PC-3 (cell line): ENCODE data around the gene PLPPR4. TPM values are rescaled to one million over a fixed set of nuclear protein-coding genes. Genes with fewer than 3 reads are reported as not detected.

Source experiments
- ATAC-seq: fragments of 200-7000 bp; cut with Tn5 transposase; 2 replicates; pipeline ENCODE4 v1.9.1; 2020; ENCODE audit warnings: mild to moderate bottlenecking, moderate library complexity
- BruUV-seq: library from RNA; stranded (reverse); fragments of 400-500 nt; replicated peaks from 2 replicates; lab custom pipeline; 2021; lab: Mats Ljungman, UMichigan
- CTCF ChIA-PET: fragments of 300-600 bp; sonication (Branson Sonifier 250); formaldehyde crosslinking; loops from one replicate; lab custom pipeline; 2022; ENCODE audit warnings: antibody characterized with exemption; lab: Charles Lee
- POLR2A ChIA-PET: fragments of 300-600 bp; sonication (Branson Sonifier 250); formaldehyde crosslinking; loops from one replicate; lab custom pipeline; 2022; ENCODE audit warnings: antibody characterized with exemption; ENCODE audit not compliant: unreplicated experiment; lab: Charles Lee
- DNase-seq: peaks from one replicate; pipeline ENCODE4 v3.0.0-alpha.2; 2015
- H2AFZ ChIP-seq: fragments of 300-600 bp; sonication (generic); 2 replicates; pipeline ENCODE4 v1.6.0; 2016; ENCODE audit warnings: antibody characterized with exemption, low read length
- H3F3A ChIP-seq: fragments of 300-600 bp; sonication (generic); one replicate; pipeline ENCODE4 v1.6.0; 2017; ENCODE audit warnings: antibody characterized with exemption, low read length, control low read depth, mild to moderate bottlenecking; ENCODE audit not compliant: unreplicated experiment
- H3K27ac ChIP-seq: fragments of 300-600 bp; sonication (generic); 2 replicates; pipeline ENCODE4 v1.5.1; 2016; ENCODE audit warnings: mild to moderate bottlenecking, low read length
- H3K27me3 ChIP-seq: fragments of 300-600 bp; sonication (generic); 2 replicates; pipeline ENCODE4 v1.6.1; 2016; ENCODE audit warnings: low read length, mixed read lengths
- H3K36me3 ChIP-seq: fragments of 300-600 bp; sonication (generic); 2 replicates; pipeline ENCODE4 v1.6.1; 2016; ENCODE audit warnings: low read depth, mixed run types, low read length, mixed read lengths
- H3K4me1 ChIP-seq: fragments of 300-600 bp; sonication (generic); 2 replicates; pipeline ENCODE4 v1.5.1; 2016; ENCODE audit warnings: low read length; ENCODE audit not compliant: insufficient read depth
- H3K4me2 ChIP-seq: fragments of 300-600 bp; sonication (generic); 2 replicates; pipeline ENCODE4 v1.6.0; 2016; ENCODE audit warnings: low read length
- H3K4me3 ChIP-seq: fragments of 300-600 bp; sonication (generic); 2 replicates; pipeline ENCODE4 v1.5.1; 2016; ENCODE audit warnings: mild to moderate bottlenecking, low read length, mixed read lengths
- H3K79me2 ChIP-seq: fragments of 300-600 bp; sonication (generic); 2 replicates; pipeline ENCODE4 v1.6.1; 2017; ENCODE audit warnings: low read length, mixed read lengths
- H3K9ac ChIP-seq: fragments of 300-600 bp; sonication (generic); 2 replicates; pipeline ENCODE4 v1.6.0; 2016; ENCODE audit warnings: mild to moderate bottlenecking, low read length
- H3K9me2 ChIP-seq: fragments of 300-600 bp; sonication (generic); replicated peaks from 2 replicates; pipeline ENCODE4 v1.6.1; 2016; ENCODE audit warnings: mixed run types, low read length, mixed read lengths
- H3K9me3 ChIP-seq: fragments of 300-600 bp; sonication (generic); 2 replicates; pipeline ENCODE4 v1.6.1; 2016; ENCODE audit warnings: low read length, mixed read lengths
- H4K20me1 ChIP-seq: fragments of 300-600 bp; sonication (generic); 2 replicates; pipeline ENCODE4 v1.6.1; 2016; ENCODE audit warnings: low read length, mixed read lengths
- CTCF ChIP-seq: fragments of 300-600 bp; sonication (generic); conservative IDR thresholded peaks from 2 replicates; pipeline ENCODE4 v1.5.1; 2017; ENCODE audit warnings: antibody characterized with exemption, low read depth, mild to moderate bottlenecking, low read length
- EZH2 ChIP-seq: fragments of 300-600 bp; sonication (generic); IDR thresholded peaks from one replicate; pipeline ENCODE4 v1.6.1; 2017; ENCODE audit warnings: antibody characterized with exemption, mild to moderate bottlenecking, low read length; ENCODE audit not compliant: unreplicated experiment
- EZH2phosphoT487 ChIP-seq: fragments of 300-600 bp; sonication (generic); IDR thresholded peaks from 2 replicates; pipeline ENCODE4 v1.6.1; 2018; ENCODE audit warnings: mild to moderate bottlenecking, antibody characterized with exemption, low read length, borderline replicate concordance
- intact Hi-C: fragments of 100-400 bp; cut with micrococcal nuclease; formaldehyde crosslinking; loops from 2 replicates; pipeline ENCODE4 v1.9.0; 2023
- total RNA-seq: library from RNA; depleted of rRNA; stranded (reverse); fragments of >200 nt; gene quantifications from 2 replicates; pipeline ENCODE4 v1.2.3, GENCODE V29; 2014

The PLPPR4 gene
- total RNA-seq, 1 experiment from 2014 or later: 0.44 TPM

- Histone ChIP-seq H3K27me3 (no peaks in the 10 kb centered on the region), H3K4me3 (no peak overlapping the region), H3K9me3 (no peaks in the 10 kb centered on the region), H3K9ac (no peak overlapping the region), H3K9me2 (no peaks in the 10 kb centered on the region), H3K27ac (no peak overlapping the region), H3K79me2 (no peaks in the 10 kb centered on the region), H3K4me1 (no peaks in the 10 kb centered on the region), H2AFZ (no peak overlapping the region), H3K4me2 (no peak overlapping the region), H3F3A (no peaks in the 10 kb centered on the region), H4K20me1 (no peaks in the 10 kb centered on the region), H3K36me3 (no peaks in the 10 kb centered on the region)
- TF ChIP-seq EZH2 (no peak), CTCF (no peak), EZH2phosphoT487 (no peak)
- ChIA-PET POLR2A (no interaction called here), CTCF (no interaction called here)
- DNase-seq: no peak
- intact Hi-C loops: no loop called here
- no TSS peak for BruUV-seq
- no peak for ATAC-seq
These were observed 68.3 kb downstream of the PLPPR4 start for GRCh38 chr1:99332561-99332960.

- Histone ChIP-seq H3K9me3 (no peaks in the 10 kb centered on the region), H3K9ac (no peak overlapping the region), H3K9me2 (no peaks in the 10 kb centered on the region), H3K4me1 (no peaks in the 10 kb centered on the region), H3K4me3 (no peak overlapping the region), H3F3A (no peaks in the 10 kb centered on the region), H2AFZ (no peak overlapping the region), H3K36me3 (no peaks in the 10 kb centered on the region), H4K20me1 (no peaks in the 10 kb centered on the region), H3K4me2 (no peak overlapping the region), H3K27ac (no peak overlapping the region), H3K79me2 (no peaks in the 10 kb centered on the region), H3K27me3 (no peaks in the 10 kb centered on the region)
- no peak for DNase-seq
- BruUV-seq: no TSS peak
- no peak for TF ChIP-seq EZH2
- no peak for TF ChIP-seq EZH2phosphoT487
- no peak for TF ChIP-seq CTCF
- ATAC-seq: peak; percentile 50; the same call in 1 of the 2 replicates
- ChIA-PET POLR2A (interaction anchor here (0.7 kb wide), 1 partner anchor 11 kb away, joined by 5 read pairs; no protein-coding TSS in a partner anchor), CTCF (no interaction called here)
- intact Hi-C loops: no loop called here
These were observed 70.7 kb downstream of the PLPPR4 start for GRCh38 chr1:99334991-99335390.

GRCh38 chr1:99347041-99347684, 82.9 kb downstream of the PLPPR4 start:
- no peaks in the 10 kb centered on the region for H3K36me3 ChIP-seq
- ATAC-seq (no peak), DNase-seq (no peak)
- TF ChIP-seq EZH2phosphoT487 (no peak), EZH2 (no peak), CTCF (no peak)
- no TSS peak for BruUV-seq
- no peaks in the 10 kb centered on the region for H3K9me2 ChIP-seq
- no peaks in the 10 kb centered on the region for H3K4me1 ChIP-seq
- no peak overlapping the region for H3K4me2 ChIP-seq
- H3K27ac ChIP-seq: no peak overlapping the region
- H3K9ac ChIP-seq: no peak overlapping the region
- no peaks in the 10 kb centered on the region for H3F3A ChIP-seq
- ChIA-PET POLR2A (no interaction called here), CTCF (no interaction called here)
- no peak overlapping the region for H3K4me3 ChIP-seq
- no peaks in the 10 kb centered on the region for H3K27me3 ChIP-seq
- no peaks in the 10 kb centered on the region for H3K79me2 ChIP-seq
- intact Hi-C loops: no loop called here
- no peaks in the 10 kb centered on the region for H3K9me3 ChIP-seq
- H2AFZ ChIP-seq: no peak overlapping the region
- no peaks in the 10 kb centered on the region for H4K20me1 ChIP-seq
